SK-N-MC (cell line): ENCODE results near the gene LBX1.

Source experiments
- EZH2 ChIP-seq: fragments of 200-600 bp; sonication (generic); IDR thresholded peaks from one replicate; pipeline ENCODE4 v1.6.1; 2017; ENCODE audit warnings: antibody characterized with exemption
- POLR2AphosphoS5 ChIP-seq: IDR thresholded peaks from 2 replicates; pipeline ENCODE4 v1.6.1; 2012; ENCODE audit warnings: mild to moderate bottlenecking, low read depth, low read length, borderline replicate concordance

- no peak for TF ChIP-seq EZH2
- no peak for TF ChIP-seq POLR2AphosphoS5
Observed at GRCh38 chr10:101267776-101268175, 38.5 kb upstream of the LBX1 start.
